DOHH2 (cell line): Measurements from ENCODE around the gene ITPR1.

Experiments used
- EZH2phosphoT487 ChIP-seq: fragments of 200-600 bp; sonication (generic); IDR thresholded peaks from 2 replicates; pipeline ENCODE4 v1.6.1; 2017; ENCODE audit warnings: borderline replicate concordance, mild to moderate bottlenecking, antibody characterized with exemption, low read length, moderate library complexity, mixed read lengths
- TF ChIP-seq, protein P1 (sequence below): fragments of 200-600 bp; sonication (generic); IDR thresholded peaks from one replicate; pipeline ENCODE4 v1.5.1; 2014; ENCODE audit warnings: antibody characterized with exemption, mild to moderate bottlenecking, low read depth, low read length; ENCODE audit not compliant: poor library complexity, severe bottlenecking

DNA sequence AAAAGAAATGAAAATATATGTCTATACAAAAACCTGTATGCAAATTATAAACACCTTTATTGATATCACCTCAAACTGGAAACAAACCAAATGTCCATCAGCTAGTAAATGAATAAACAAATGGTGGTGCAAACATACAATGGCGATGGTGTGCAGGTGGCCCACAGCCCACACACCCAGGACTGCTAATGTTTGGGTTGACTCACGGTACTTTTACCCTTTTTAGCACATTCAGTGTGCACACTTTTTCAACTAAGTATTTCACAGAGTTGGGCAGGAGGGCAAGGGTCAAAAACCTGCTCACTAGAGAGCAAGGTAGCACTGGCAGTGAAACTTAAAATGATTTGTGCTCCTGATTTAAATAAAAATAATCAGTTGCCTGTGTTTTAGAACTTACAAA, 363.0 kb downstream of the ITPR1 start:
- TF ChIP-seq, protein P1, sequence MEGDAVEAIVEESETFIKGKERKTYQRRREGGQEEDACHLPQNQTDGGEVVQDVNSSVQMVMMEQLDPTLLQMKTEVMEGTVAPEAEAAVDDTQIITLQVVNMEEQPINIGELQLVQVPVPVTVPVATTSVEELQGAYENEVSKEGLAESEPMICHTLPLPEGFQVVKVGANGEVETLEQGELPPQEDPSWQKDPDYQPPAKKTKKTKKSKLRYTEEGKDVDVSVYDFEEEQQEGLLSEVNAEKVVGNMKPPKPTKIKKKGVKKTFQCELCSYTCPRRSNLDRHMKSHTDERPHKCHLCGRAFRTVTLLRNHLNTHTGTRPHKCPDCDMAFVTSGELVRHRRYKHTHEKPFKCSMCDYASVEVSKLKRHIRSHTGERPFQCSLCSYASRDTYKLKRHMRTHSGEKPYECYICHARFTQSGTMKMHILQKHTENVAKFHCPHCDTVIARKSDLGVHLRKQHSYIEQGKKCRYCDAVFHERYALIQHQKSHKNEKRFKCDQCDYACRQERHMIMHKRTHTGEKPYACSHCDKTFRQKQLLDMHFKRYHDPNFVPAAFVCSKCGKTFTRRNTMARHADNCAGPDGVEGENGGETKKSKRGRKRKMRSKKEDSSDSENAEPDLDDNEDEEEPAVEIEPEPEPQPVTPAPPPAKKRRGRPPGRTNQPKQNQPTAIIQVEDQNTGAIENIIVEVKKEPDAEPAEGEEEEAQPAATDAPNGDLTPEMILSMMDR, result no peak
- TF ChIP-seq EZH2phosphoT487, result no peak
